Measurements from ENCODE around the gene PTPRG. TPM values are rescaled to one million over a fixed set of nuclear protein-coding genes. Genes with fewer than 3 reads are reported as not detected.

Gene PTPRG
- total RNA-seq, 1 donor from 2014 or later, result 44.3 TPM

DNA sequence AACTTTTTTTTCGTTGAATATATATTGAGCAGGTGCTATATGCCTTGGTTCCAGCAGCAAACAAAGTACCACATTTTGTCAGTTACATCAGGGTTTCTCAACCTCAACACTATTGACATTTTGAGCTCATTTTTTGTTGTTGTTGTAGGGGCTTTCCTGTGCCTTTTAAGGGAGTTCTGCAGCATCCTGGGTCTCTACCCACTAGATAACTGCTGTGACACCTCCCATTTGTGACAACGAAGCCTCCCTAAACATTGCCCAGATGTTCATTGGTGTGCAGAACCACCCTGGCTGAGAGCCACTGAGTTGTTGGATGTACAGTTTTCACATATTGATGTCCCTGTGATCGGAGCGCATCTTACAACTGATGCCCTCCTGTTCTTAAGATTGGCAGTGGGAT, 382.6 kb downstream of the PTPRG start:
- Mint-ChIP-seq H3K9me3 (ENCODE audit: low read depth) (peaks cover 3% of the 10 kb centered on the region), H3K27me3 (no peaks in the 10 kb centered on the region), H3K4me1 (ENCODE audit: low read depth) (peaks cover 8% of the 10 kb centered on the region), H3K36me3 (ENCODE audit: insufficient read depth) (peaks cover 1% of the 10 kb centered on the region), H3K27ac (no peak overlapping the region), H3K4me3 (ENCODE audit: low read depth) (no peak overlapping the region)
- DNase-seq (ENCODE audit: low spot score, unreplicated experiment), result no peak
- TF ChIP-seq, protein P1, sequence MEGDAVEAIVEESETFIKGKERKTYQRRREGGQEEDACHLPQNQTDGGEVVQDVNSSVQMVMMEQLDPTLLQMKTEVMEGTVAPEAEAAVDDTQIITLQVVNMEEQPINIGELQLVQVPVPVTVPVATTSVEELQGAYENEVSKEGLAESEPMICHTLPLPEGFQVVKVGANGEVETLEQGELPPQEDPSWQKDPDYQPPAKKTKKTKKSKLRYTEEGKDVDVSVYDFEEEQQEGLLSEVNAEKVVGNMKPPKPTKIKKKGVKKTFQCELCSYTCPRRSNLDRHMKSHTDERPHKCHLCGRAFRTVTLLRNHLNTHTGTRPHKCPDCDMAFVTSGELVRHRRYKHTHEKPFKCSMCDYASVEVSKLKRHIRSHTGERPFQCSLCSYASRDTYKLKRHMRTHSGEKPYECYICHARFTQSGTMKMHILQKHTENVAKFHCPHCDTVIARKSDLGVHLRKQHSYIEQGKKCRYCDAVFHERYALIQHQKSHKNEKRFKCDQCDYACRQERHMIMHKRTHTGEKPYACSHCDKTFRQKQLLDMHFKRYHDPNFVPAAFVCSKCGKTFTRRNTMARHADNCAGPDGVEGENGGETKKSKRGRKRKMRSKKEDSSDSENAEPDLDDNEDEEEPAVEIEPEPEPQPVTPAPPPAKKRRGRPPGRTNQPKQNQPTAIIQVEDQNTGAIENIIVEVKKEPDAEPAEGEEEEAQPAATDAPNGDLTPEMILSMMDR (IDR thresholded peaks at IDR 0.05; ENCODE audit: unreplicated experiment), result no peak

- TF ChIP-seq, protein P1 (IDR thresholded peaks at IDR 0.05; ENCODE audit: unreplicated experiment), result no peak
- DNase-seq (ENCODE audit: low spot score, unreplicated experiment), result no peak
- H3K9me3 Mint-ChIP-seq (ENCODE audit: low read depth), result peaks cover 3% of the 10 kb centered on the region
- peaks cover 1% of the 10 kb centered on the region for H3K36me3 Mint-ChIP-seq (ENCODE audit: insufficient read depth)
- no peak overlapping the region for H3K27ac Mint-ChIP-seq
- H3K4me1 Mint-ChIP-seq (ENCODE audit: low read depth), result peaks cover 4% of the 10 kb centered on the region
- H3K4me3 Mint-ChIP-seq (ENCODE audit: low read depth), result no peak overlapping the region
- H3K27me3 Mint-ChIP-seq, result no peaks in the 10 kb centered on the region
Measured at GRCh38 chr3:61944726-61945125, 383.4 kb downstream of the PTPRG start.

DNA sequence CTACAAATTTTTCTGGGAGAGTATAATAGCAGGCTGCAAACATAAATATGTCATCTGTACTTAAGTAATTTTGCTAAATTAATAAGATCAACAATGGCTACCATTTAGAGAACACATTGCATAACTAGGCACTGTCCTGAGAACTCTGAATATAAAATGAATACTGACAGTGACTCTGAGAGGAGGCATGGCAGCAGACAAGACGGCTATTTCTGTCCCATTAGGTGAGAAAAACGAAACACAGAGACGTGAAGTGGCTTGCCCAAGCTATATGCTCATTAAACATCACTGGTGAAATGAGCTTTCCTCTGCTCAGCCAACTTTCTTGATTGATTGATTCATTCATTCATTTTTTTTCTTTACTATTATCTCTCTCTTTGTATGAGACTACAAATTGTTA, 384.3 kb downstream of the PTPRG start:
- H3K4me1 Mint-ChIP-seq (ENCODE audit: low read depth), result no peaks in the 10 kb centered on the region
- no peak for DNase-seq (ENCODE audit: low spot score, unreplicated experiment)
- H3K27ac Mint-ChIP-seq, result no peak overlapping the region
- H3K9me3 Mint-ChIP-seq (ENCODE audit: low read depth), result peaks cover 3% of the 10 kb centered on the region
- TF ChIP-seq, protein P1 (IDR thresholded peaks at IDR 0.05; ENCODE audit: unreplicated experiment), result no peak
- no peak overlapping the region for H3K4me3 Mint-ChIP-seq (ENCODE audit: low read depth)
- H3K36me3 Mint-ChIP-seq (ENCODE audit: insufficient read depth), result peaks cover 1% of the 10 kb centered on the region
- H3K27me3 Mint-ChIP-seq, result no peaks in the 10 kb centered on the region

DNA sequence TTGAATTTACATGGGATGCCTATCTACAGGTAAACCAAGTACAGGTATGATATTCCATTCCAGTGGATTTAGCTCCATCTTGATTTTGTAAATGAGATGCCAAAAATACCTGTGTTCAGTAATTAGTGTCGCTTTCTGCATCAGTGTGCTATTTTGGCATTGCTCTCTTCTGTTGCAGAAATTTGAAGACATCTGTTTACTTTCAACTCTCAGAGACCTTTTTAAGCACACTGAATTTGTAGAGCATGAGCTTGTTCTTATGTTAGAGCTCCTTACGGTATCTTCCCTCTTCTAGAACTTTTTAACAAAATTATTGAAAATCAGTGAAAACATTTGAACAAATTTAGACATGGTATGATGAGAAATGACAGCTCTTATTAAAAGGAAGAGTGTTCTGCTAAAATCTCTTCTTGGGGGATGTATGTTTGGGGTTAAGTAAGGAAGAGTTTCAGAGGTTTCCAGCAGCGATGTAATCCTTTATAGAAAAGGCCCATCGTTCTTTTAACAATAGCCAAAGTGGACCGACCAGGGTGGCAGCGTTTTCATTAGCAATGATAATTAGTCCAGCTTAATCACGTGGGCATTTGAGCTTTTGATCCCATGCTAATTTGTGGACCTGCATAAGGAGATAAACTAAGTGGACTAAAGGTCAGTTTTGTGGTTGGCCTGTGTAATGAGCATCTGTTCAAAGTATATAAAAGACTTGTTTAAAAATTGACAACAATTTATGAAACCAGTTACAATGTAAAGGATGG, 385.4 kb downstream of the PTPRG start:
- Mint-ChIP-seq H3K36me3 (ENCODE audit: insufficient read depth) (no peaks in the 10 kb centered on the region), H3K4me1 (ENCODE audit: low read depth) (no peaks in the 10 kb centered on the region), H3K9me3 (ENCODE audit: low read depth) (peaks cover 3% of the 10 kb centered on the region), H3K4me3 (ENCODE audit: low read depth) (no peak overlapping the region), H3K27me3 (no peaks in the 10 kb centered on the region), H3K27ac (no peak overlapping the region)
- DNase-seq (ENCODE audit: low spot score, unreplicated experiment), result no peak
- TF ChIP-seq, protein P1 (IDR thresholded peaks at IDR 0.05; ENCODE audit: unreplicated experiment), result no peak

DNA sequence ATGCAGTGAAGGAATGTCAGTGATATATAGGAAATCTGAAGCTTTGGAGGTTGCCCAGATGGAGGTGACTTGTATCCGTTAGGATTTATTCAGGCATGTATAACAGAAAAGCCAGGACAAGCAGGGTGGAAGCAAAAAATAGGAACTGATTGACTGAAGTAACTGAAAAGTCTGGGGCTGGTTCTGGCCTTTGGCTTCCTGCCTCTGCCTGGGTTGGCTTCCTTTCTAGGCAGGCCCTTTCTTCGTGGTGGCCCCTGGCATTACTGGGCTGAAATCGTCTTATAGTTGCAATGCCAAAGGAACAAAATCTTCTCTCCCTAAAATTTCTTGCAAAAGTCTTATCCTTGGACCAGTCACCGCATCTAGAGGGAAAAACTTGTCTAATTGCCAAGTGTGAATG, 386.1 kb downstream of the PTPRG start:
- H3K4me1 Mint-ChIP-seq (ENCODE audit: low read depth), result no peaks in the 10 kb centered on the region
- no peak for DNase-seq (ENCODE audit: low spot score, unreplicated experiment)
- H3K4me3 Mint-ChIP-seq (ENCODE audit: low read depth), result no peak overlapping the region
- no peaks in the 10 kb centered on the region for H3K27me3 Mint-ChIP-seq
- TF ChIP-seq, protein P1 (IDR thresholded peaks at IDR 0.05; ENCODE audit: unreplicated experiment), result no peak
- H3K9me3 Mint-ChIP-seq (ENCODE audit: low read depth), result peaks cover 3% of the 10 kb centered on the region
- H3K27ac Mint-ChIP-seq, result no peak overlapping the region
- no peaks in the 10 kb centered on the region for H3K36me3 Mint-ChIP-seq (ENCODE audit: insufficient read depth)
